Keratinocyte (primary cell): ENCODE data around the gene SMIM7. TPM values are rescaled to one million over a fixed set of nuclear protein-coding genes. Genes with fewer than 3 reads are reported as not detected.

Source experiments
- DNase-seq: peaks from one replicate; pipeline ENCODE4 v3.0.0-alpha.2; 2011; ENCODE audit warnings: low read depth, missing footprints, low spot score
- FAIRE-seq: peaks from 2 replicates; lab custom pipeline; 2011; peaks lifted over from hg19 to GRCh38; lab: Jason Lieb, UNC
- H2AFZ ChIP-seq: 2 replicates; pipeline ENCODE4 v1.6.0; 2012; ENCODE audit warnings: low read length, control low read depth, inconsistent platforms; ENCODE audit not compliant: control insufficient read depth
- H3K27ac ChIP-seq: 2 replicates; pipeline ENCODE4 v1.5.1; 2011; ENCODE audit warnings: low read length; ENCODE audit not compliant: control insufficient read depth, insufficient read depth
- H3K27me3 ChIP-seq: 3 replicates; pipeline ENCODE4 v1.6.0; 2011; ENCODE audit warnings: low read length; ENCODE audit not compliant: control insufficient read depth, insufficient read depth; ENCODE audit errors: extremely low read depth
- H3K36me3 ChIP-seq, 2 experiments: 2 replicates in 1 of 2; 3 replicates in 1 of 2; pipeline ENCODE4 v1.5.1; 2011; ENCODE audit warnings: low read length in 2 of 2, mild to moderate bottlenecking in 1 of 2; ENCODE audit not compliant: control insufficient read depth in 2 of 2, insufficient read depth in 2 of 2; ENCODE audit errors: extremely low read depth in 1 of 2
- H3K4me1 ChIP-seq: 3 replicates; pipeline ENCODE4 v1.5.1; 2011; ENCODE audit warnings: low read length; ENCODE audit not compliant: control insufficient read depth, insufficient read depth; ENCODE audit errors: extremely low read depth
- H3K4me2 ChIP-seq: 3 replicates; pipeline ENCODE4 v1.6.0; 2011; ENCODE audit warnings: low read depth, low read length; ENCODE audit not compliant: control insufficient read depth, insufficient read depth; ENCODE audit errors: extremely low read depth
- H3K4me3 ChIP-seq, 3 experiments: fragments of 200-600 bp in 1 of 3; sonication (generic) in 1 of 3; 2 replicates in 2 of 3; 3 replicates in 1 of 3; pipeline ENCODE4 v1.5.1; 2011 to 2016; ENCODE audit warnings: low read length in 3 of 3, mild to moderate bottlenecking in 3 of 3, control low read depth in 2 of 3, inconsistent platforms in 1 of 3, low read depth in 1 of 3, mixed read lengths in 1 of 3, mixed run types in 1 of 3, moderate library complexity in 1 of 3; ENCODE audit not compliant: control insufficient read depth in 2 of 3, insufficient read depth in 2 of 3; ENCODE audit errors: extremely low read depth in 1 of 3
- H3K79me2 ChIP-seq: 2 replicates; pipeline ENCODE4 v1.6.0; 2012; ENCODE audit warnings: low read length; ENCODE audit not compliant: control insufficient read depth, insufficient read depth
- H3K9ac ChIP-seq: 3 replicates; pipeline ENCODE4 v1.6.0; 2011; ENCODE audit warnings: low read length; ENCODE audit not compliant: control insufficient read depth, insufficient read depth; ENCODE audit errors: extremely low read depth
- H3K9me1 ChIP-seq: 3 replicates; pipeline ENCODE4 v1.6.0; 2011; ENCODE audit warnings: low read length; ENCODE audit not compliant: control insufficient read depth, insufficient read depth; ENCODE audit errors: extremely low read depth
- H3K9me3 ChIP-seq: 2 replicates; pipeline ENCODE4 v1.5.1; 2012; ENCODE audit warnings: low read depth, low read length; ENCODE audit not compliant: control insufficient read depth
- H4K20me1 ChIP-seq: 3 replicates; pipeline ENCODE4 v1.6.0; 2011; ENCODE audit warnings: low read length; ENCODE audit not compliant: control insufficient read depth, insufficient read depth; ENCODE audit errors: extremely low read depth
- CTCF ChIP-seq, 3 experiments: IDR thresholded peaks in 1 of 3; conservative IDR thresholded peaks in 1 of 3; optimal IDR thresholded peaks in 1 of 3; 2 replicates in 2 of 3; 3 replicates in 1 of 3; pipeline versions ENCODE3 to v1.5.1; 2011; ENCODE audit warnings: low read length in 3 of 3, mild to moderate bottlenecking in 3 of 3, moderate library complexity in 2 of 3, control low read depth in 1 of 3, inconsistent platforms in 1 of 3; ENCODE audit not compliant: insufficient read depth in 2 of 3; ENCODE audit errors: extremely low read depth in 1 of 3
- EZH2 ChIP-seq: IDR thresholded peaks from one replicate; pipeline ENCODE4 v1.6.1; 2012; ENCODE audit warnings: inconsistent platforms, mild to moderate bottlenecking, low read length, moderate library complexity
- dilution Hi-C: fragments of 300-500 bp; cut with MboI; formaldehyde crosslinking; loops from one replicate; pipeline ENCODE4 v1.7.0; 2020; ENCODE audit warnings: low sequenced_read_pairs; ENCODE audit not compliant: extremely low pct_ligation_motif_present
- polyA plus RNA-seq, 5 experiments: library from polyadenylated mRNA; depleted of rRNA in 3 of 5; stranded (reverse) in 3 of 5; stranded (forward) in 1 of 5; unstranded in 1 of 5; fragments of >200 nt; gene quantifications; 1 replicate in 1 of 5; 2 replicates in 3 of 5; 3 replicates in 1 of 5; pipeline versions ENCODE4 v1.2.1 to v1.2.3, GENCODE V29; 2011 to 2012; ENCODE audit warnings: missing spikeins in 2 of 5, low read depth in 1 of 5, low replicate concordance in 1 of 5

Gene SMIM7
- polyA plus RNA-seq, 1 donor (not counting 4 experiments of a cell fraction or from before 2014, with no cell fraction given) = 79.1 TPM

GRCh38 chr19:16678498-16678897 lies 18.6 kb upstream of the SMIM7 start:
- Histone ChIP-seq H3K4me1 (peaks cover 3% of the 10 kb centered on the region), H2AFZ (no peak overlapping the region), H3K4me2 (no peak overlapping the region), H3K36me3 (peaks cover 0 to 4% of the 10 kb centered on the region in 2 experiments), H3K27ac (no peak overlapping the region), H3K27me3 (no peaks in the 10 kb centered on the region), H3K79me2 (no peaks in the 10 kb centered on the region), H3K9me3 (no peaks in the 10 kb centered on the region), H3K9ac (no peak overlapping the region), H3K9me1 (no peaks in the 10 kb centered on the region), H4K20me1 (no peaks in the 10 kb centered on the region), H3K4me3 (no peak overlapping the region)
- dilution Hi-C loops = no loop called here
- TF ChIP-seq CTCF (optimal IDR thresholded peaks at IDR 0.05 in 1 of 3, IDR thresholded peaks at IDR 0.05 in 1 of 3, conservative IDR thresholded peaks at IDR 0.05 in 1 of 3; ENCODE audit: extremely low read depth in 1 of 3, insufficient read depth in 2 of 3, low read length in 3 of 3) (no peak), EZH2 (no peak)
- FAIRE-seq (no peak), DNase-seq (no peak)

- no peaks in the 10 kb centered on the region for H3K79me2 ChIP-seq
- no peak for TF ChIP-seq CTCF (optimal IDR thresholded peaks at IDR 0.05 in 1 of 3, IDR thresholded peaks at IDR 0.05 in 1 of 3, conservative IDR thresholded peaks at IDR 0.05 in 1 of 3; ENCODE audit: extremely low read depth in 1 of 3, insufficient read depth in 2 of 3, low read length in 3 of 3)
- H3K9me3 ChIP-seq = no peaks in the 10 kb centered on the region
- H3K9ac ChIP-seq = no peak overlapping the region
- H2AFZ ChIP-seq = no peak overlapping the region
- FAIRE-seq = no peak
- no peak for DNase-seq
- H3K9me1 ChIP-seq = no peaks in the 10 kb centered on the region
- H3K36me3 ChIP-seq = peaks cover 0 to 4% of the 10 kb centered on the region in 2 experiments
- H3K4me1 ChIP-seq = peaks cover 3% of the 10 kb centered on the region
- no peak overlapping the region for H3K4me3 ChIP-seq
- no peaks in the 10 kb centered on the region for H4K20me1 ChIP-seq
- H3K27ac ChIP-seq = no peak overlapping the region
- H3K27me3 ChIP-seq = no peaks in the 10 kb centered on the region
- dilution Hi-C loops = no loop called here
- H3K4me2 ChIP-seq = no peak overlapping the region
Measured at GRCh38 chr19:16677055-16677454, 17.1 kb upstream of the SMIM7 start.
